CD4-positive, alpha-beta T cell treated with Interleukin-2 at 100 ng/mL for 4 hours (primary cell): ENCODE data around the gene ARL15.

Source experiments
- DNase-seq: peaks from one replicate; pipeline ENCODE4 v3.0.0-alpha.2; 2020; ENCODE audit warnings: low spot score

The ARL15 gene

GRCh38 chr5:53932351-53932750 is 378.0 kb downstream of the ARL15 start:
- no peak for DNase-seq

GRCh38 chr5:53930457-53930856 is 379.9 kb downstream of the ARL15 start:
- no peak for DNase-seq

GRCh38 chr5:53929570-53929969 is 380.8 kb downstream of the ARL15 start:
- DNase-seq: no peak

GRCh38 chr5:53929152-53929551 is 381.2 kb downstream of the ARL15 start:
- no peak for DNase-seq

GRCh38 chr5:53928641-53929040 is 381.7 kb downstream of the ARL15 start:
- no peak for DNase-seq

GRCh38 chr5:53927668-53928247 is 382.6 kb downstream of the ARL15 start:
- DNase-seq: no peak

- no peak for DNase-seq
These were observed 384.3 kb downstream of the ARL15 start for GRCh38 chr5:53926026-53926425.

- no peak for DNase-seq
These were observed 386.0 kb downstream of the ARL15 start for GRCh38 chr5:53924392-53924791.

GRCh38 chr5:53923961-53924360 is 386.4 kb downstream of the ARL15 start:
- DNase-seq: no peak

GRCh38 chr5:53922508-53923498 is 387.6 kb downstream of the ARL15 start:
- DNase-seq: no peak

- no peak for DNase-seq
These were observed 392.5 kb downstream of the ARL15 start for GRCh38 chr5:53917826-53918225.

- DNase-seq: no peak
These were observed 393.3 kb downstream of the ARL15 start for GRCh38 chr5:53917095-53917494.

- DNase-seq: no peak
These were observed 395.3 kb downstream of the ARL15 start for GRCh38 chr5:53915120-53915519.

- DNase-seq: no peak
These were observed 396.4 kb downstream of the ARL15 start for GRCh38 chr5:53913941-53914340.

GRCh38 chr5:53908757-53909156 is 401.6 kb downstream of the ARL15 start:
- DNase-seq: no peak

- DNase-seq: no peak
These were observed 402.5 kb downstream of the ARL15 start for GRCh38 chr5:53907827-53908226.

- no peak for DNase-seq
These were observed 403.6 kb downstream of the ARL15 start for GRCh38 chr5:53906736-53907135.

GRCh38 chr5:53902296-53902907 is 408.0 kb downstream of the ARL15 start:
- no peak for DNase-seq

GRCh38 chr5:53900677-53901076 is 409.7 kb downstream of the ARL15 start:
- no peak for DNase-seq

- no peak for DNase-seq
These were observed 415.2 kb downstream of the ARL15 start for GRCh38 chr5:53895091-53895683.

- DNase-seq: no peak
These were observed 416.7 kb downstream of the ARL15 start for GRCh38 chr5:53893626-53894025.

GRCh38 chr5:53892224-53892623 is 418.1 kb downstream of the ARL15 start:
- no peak for DNase-seq

- no peak for DNase-seq
These were observed 419.2 kb downstream of the ARL15 start for GRCh38 chr5:53891159-53891558.
